Liver (tissue), 3 donors: Measurements from ENCODE around the gene CRBN.

Experiments used
- CTCF ChIP-seq: fragments of 150-350 bp; IDR thresholded peaks from 2 replicates; pipeline ENCODE4 v1.5.1; 2017; ENCODE audit warnings: improper control_type of control experiment, low read depth, low read length; ENCODE audit not compliant: missing input control
- GABPA ChIP-seq, 2 donors: IDR thresholded peaks in 1 of 2; conservative IDR thresholded peaks in 1 of 2; 2 replicates each; pipeline ENCODE4 v1.6.1; 2016; ENCODE audit warnings: antibody characterized with exemption in 2 of 2, mild to moderate bottlenecking in 1 of 2, moderate library complexity in 1 of 2
- JUND ChIP-seq, 2 donors: IDR thresholded peaks; 2 replicates each; pipeline ENCODE4 v1.6.1; 2016; ENCODE audit warnings: antibody characterized with exemption in 2 of 2
- REST ChIP-seq: IDR thresholded peaks from 2 replicates; pipeline ENCODE4 v1.6.1; 2016; ENCODE audit warnings: antibody characterized with exemption, mild to moderate bottlenecking
- TAF1 ChIP-seq: conservative IDR thresholded peaks from 2 replicates; pipeline ENCODE4 v1.6.1; 2016; ENCODE audit warnings: antibody characterized with exemption, mild to moderate bottlenecking
- donor health status: healthy.
- donor health status: healthy.

- TF ChIP-seq JUND (IDR thresholded peaks at IDR 0.05) (no peak), TAF1 (no peak), CTCF (no peak), GABPA (IDR thresholded peaks at IDR 0.05 in 1 of 2, conservative IDR thresholded peaks at IDR 0.05 in 1 of 2) (no peak), REST (no peak)
Measured at GRCh38 chr3:3110299-3110630, 69.2 kb downstream of the CRBN start, which contains the start of gene IL5RA.
